CD4-positive, alpha-beta T cell (primary cell): ENCODE measurements around the gene STK32C. TPM values are rescaled to one million over a fixed set of nuclear protein-coding genes. Genes with fewer than 3 reads are reported as not detected.
A peak's percentile ranks its signal among the peaks of the same experiment; 100 is the strongest.

ENCODE experiments used
- ATAC-seq: fragments of 200-7000 bp; cut with Tn5 transposase; one replicate; pipeline ENCODE4 v1.10.0; 2022; ENCODE audit warnings: mild to moderate bottlenecking; ENCODE audit not compliant: poor library complexity
- CTCF ChIA-PET: fragments of 350-600 bp; sonication (Branson Sonifier 250); formaldehyde crosslinking; loops from one replicate; lab custom pipeline; 2021; ENCODE audit warnings: antibody characterized with exemption, inconsistent platforms; lab: Charles Lee
- POLR2A ChIA-PET: fragments of 350-600 bp; sonication (Branson Sonifier 250); formaldehyde crosslinking; loops from one replicate; lab custom pipeline; 2021; ENCODE audit warnings: antibody characterized with exemption, inconsistent platforms; lab: Charles Lee
- DNase-seq, 14 experiments: peaks; one replicate each; pipeline ENCODE4 v3.0.0-alpha.2; 2013 to 2020; ENCODE audit warnings: mixed read lengths in 2 of 14
- H3K27ac ChIP-seq, 2 donors: one replicate each; pipeline versions ENCODE4 v1.5.1 to v1.7.0; 2013; ENCODE audit warnings: low read length in 2 of 2, low read depth in 1 of 2, mild to moderate bottlenecking in 1 of 2
- H3K27me3 ChIP-seq, 2 experiments: 1 replicate in 1 of 2; 2 replicates in 1 of 2; pipeline versions ENCODE4 v1.6.1 to v1.7.0; 2013; ENCODE audit warnings: low read length in 2 of 2, control low read depth in 1 of 2, mild to moderate bottlenecking in 1 of 2, moderate library complexity in 1 of 2; ENCODE audit not compliant: insufficient read depth in 2 of 2, control insufficient read depth in 1 of 2
- H3K36me3 ChIP-seq: one replicate; pipeline ENCODE4 v1.6.1; 2013; ENCODE audit warnings: low read length, control low read depth; ENCODE audit not compliant: insufficient read depth
- H3K4me1 ChIP-seq: one replicate; pipeline ENCODE4 v1.6.1; 2013; ENCODE audit warnings: low read length, control low read depth; ENCODE audit not compliant: insufficient read depth
- H3K4me3 ChIP-seq: one replicate; pipeline ENCODE4 v1.5.1; 2013; ENCODE audit warnings: mild to moderate bottlenecking, low read length, moderate library complexity
- H3K9me3 ChIP-seq, 2 experiments: 1 replicate in 1 of 2; 2 replicates in 1 of 2; pipeline versions ENCODE4 v1.6.1 to v1.7.0; 2013; ENCODE audit warnings: low read length in 2 of 2, mild to moderate bottlenecking in 2 of 2, control low read depth in 1 of 2, moderate library complexity in 1 of 2; ENCODE audit not compliant: control insufficient read depth in 1 of 2, insufficient read depth in 1 of 2
- H3K27ac Mint-ChIP-seq: one replicate; pipeline ENCODE4 v1.8.0; 2020; ENCODE audit warnings: mixed read lengths
- H3K27me3 Mint-ChIP-seq: one replicate; pipeline ENCODE4 v1.8.0; 2021; ENCODE audit warnings: mixed read lengths
- H3K36me3 Mint-ChIP-seq: one replicate; pipeline ENCODE4 v1.8.0; 2021; ENCODE audit warnings: low read depth, mixed read lengths
- H3K4me1 Mint-ChIP-seq: one replicate; pipeline ENCODE4 v1.8.0; 2021; ENCODE audit warnings: low read depth, mixed read lengths
- H3K4me3 Mint-ChIP-seq: one replicate; pipeline ENCODE4 v1.8.0; 2020; ENCODE audit warnings: mild to moderate bottlenecking, mixed read lengths
- H3K9me3 Mint-ChIP-seq: one replicate; pipeline ENCODE4 v1.8.0; 2020; ENCODE audit warnings: mixed read lengths
- CTCF ChIP-seq: fragments of 200-600 bp; IDR thresholded peaks from one replicate; pipeline ENCODE4 v1.8.0; 2022; ENCODE audit warnings: antibody characterized with exemption, mild to moderate bottlenecking
- intact Hi-C, 2 experiments: fragments of 100-400 bp; cut with DNase I in 1 of 2; cut with micrococcal nuclease in 1 of 2; formaldehyde crosslinking; loops; one replicate each; pipeline versions ENCODE4 v1.15.1 to v1.9.0; 2023 to 2025; cut with DNase I, micrococcal nuclease
- total RNA-seq, 174 experiments: library from RNA in 2 of 174; stranded (reverse) in 2 of 174; gene quantifications; one replicate each; pipeline ENCODE4 v1.2.3 and lab custom pipeline; 2021 to 2026

The STK32C gene
- total RNA-seq, 2 experiments from 2014 or later = 4.9 to 5.2 TPM

DNA sequence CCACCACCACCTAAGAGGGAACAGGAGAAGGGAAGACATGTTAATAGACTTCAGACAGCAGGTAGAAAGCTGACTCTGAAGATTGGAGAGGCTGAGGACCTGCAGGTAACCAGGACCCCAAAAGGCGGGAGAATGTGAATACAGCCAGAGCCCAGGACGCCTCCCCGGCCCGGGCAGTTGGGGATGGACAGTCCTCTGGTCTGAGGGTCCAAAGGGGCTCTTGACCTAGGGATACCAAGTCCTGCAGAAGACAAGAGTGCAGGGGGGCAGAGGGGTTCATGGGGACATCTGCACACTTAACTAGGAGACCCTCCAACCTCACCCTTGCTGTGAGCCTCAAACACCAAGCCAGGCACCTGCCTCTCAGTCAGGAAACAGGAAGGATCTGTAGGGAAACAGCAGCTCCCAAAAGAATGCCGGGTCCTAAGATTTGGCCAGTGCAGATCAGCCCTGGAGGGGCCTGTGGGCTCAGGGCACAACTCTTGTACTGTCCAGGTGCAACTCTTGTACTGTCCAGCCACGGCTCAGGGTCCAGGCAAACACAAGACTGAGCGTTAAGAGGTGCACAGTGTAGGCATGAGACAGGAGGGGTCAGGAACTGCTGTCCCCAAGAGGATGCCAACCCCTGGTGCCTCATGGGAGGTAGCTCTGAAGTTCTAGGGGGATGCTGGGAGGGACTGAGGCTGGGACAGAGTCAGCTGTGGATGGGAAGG is 2.3 kb upstream of the STK32C start:
- Histone ChIP-seq H3K36me3 (no peaks in the 10 kb centered on the region), H3K9me3 (no peaks in the 10 kb centered on the region), H3K27ac (no peak overlapping the region), H3K4me3 (no peak overlapping the region), H3K4me1 (peaks cover 16% of the 10 kb centered on the region), H3K27me3 (no peaks in the 10 kb centered on the region)
- ChIA-PET POLR2A (no interaction called here), CTCF (no interaction called here)
- DNase-seq (peak in 1 of 14 experiments; percentile 29), ATAC-seq (no peak)
- Mint-ChIP-seq H3K4me1 (peaks cover 13% of the 10 kb centered on the region), H3K9me3 (no peaks in the 10 kb centered on the region), H3K27ac (no peak overlapping the region), H3K27me3 (no peaks in the 10 kb centered on the region), H3K4me3 (peak overlapping the region; percentile 87), H3K36me3 (no peaks in the 10 kb centered on the region)
- intact Hi-C loops = loop anchor here (5.0 to 10.0 kb wide), 5 partner anchors 77 to 1067 kb away; partner anchors contain the start of genes DPYSL4 (in 1 of the 2), INPP5A (in 1 of the 2) and PAOX (in 1 of the 2)
- no peak for TF ChIP-seq CTCF

- Histone ChIP-seq H3K36me3 (no peaks in the 10 kb centered on the region), H3K4me3 (no peak overlapping the region), H3K4me1 (peaks cover 16% of the 10 kb centered on the region), H3K27me3 (no peaks in the 10 kb centered on the region), H3K9me3 (no peaks in the 10 kb centered on the region), H3K27ac (no peak overlapping the region)
- CTCF ChIA-PET = no interaction called here
- intact Hi-C loops = loop anchor here (5.0 to 10.0 kb wide), 5 partner anchors 78 to 1068 kb away; partner anchors contain the start of genes DPYSL4 (in 1 of the 2), INPP5A (in 1 of the 2) and PAOX (in 1 of the 2)
- DNase-seq (peak in 1 of 14 experiments; percentile 32), ATAC-seq (no peak)
- POLR2A ChIA-PET = no interaction called here
- Mint-ChIP-seq H3K36me3 (no peaks in the 10 kb centered on the region), H3K27me3 (no peaks in the 10 kb centered on the region), H3K27ac (no peak overlapping the region), H3K9me3 (no peaks in the 10 kb centered on the region), H3K4me1 (peaks cover 13% of the 10 kb centered on the region), H3K4me3 (peak overlapping the region; percentile 87)
- no peak for TF ChIP-seq CTCF
These were observed 1.7 kb upstream of the STK32C start for GRCh38 chr10:132309471-132309865.

GRCh38 chr10:132308587-132309470 is 1.1 kb upstream of the STK32C start:
- TF ChIP-seq CTCF = no peak
- POLR2A ChIA-PET = no interaction called here
- no peaks in the 10 kb centered on the region for H3K36me3 Mint-ChIP-seq
- CTCF ChIA-PET = no interaction called here
- H3K4me1 ChIP-seq = peaks cover 16% of the 10 kb centered on the region
- no peak for ATAC-seq
- H3K27ac ChIP-seq = no peak overlapping the region
- H3K9me3 ChIP-seq = no peaks in the 10 kb centered on the region
- H3K36me3 ChIP-seq = no peaks in the 10 kb centered on the region
- H3K27me3 Mint-ChIP-seq = no peaks in the 10 kb centered on the region
- peak overlapping the region; percentile 87 for H3K4me3 Mint-ChIP-seq
- H3K27ac Mint-ChIP-seq = peak overlapping the region; percentile 47
- intact Hi-C loops = loop anchor here (1.0 to 10.0 kb wide), 8 partner anchors 22 to 1068 kb away; partner anchors contain the start of genes DPYSL4 (in 1 of the 2), INPP5A (in 1 of the 2), LRRC27 (in 1 of the 2) and PAOX (in 1 of the 2)
- H3K27me3 ChIP-seq = no peaks in the 10 kb centered on the region
- H3K4me3 ChIP-seq = peak overlapping the region; percentile 69
- no peaks in the 10 kb centered on the region for H3K9me3 Mint-ChIP-seq
- H3K4me1 Mint-ChIP-seq = peaks cover 13% of the 10 kb centered on the region
- DNase-seq = peak in 3 of 14 experiments; percentile 29 to 39 (median 33)
